ENCODE measurements around the gene SMOC2. TPM values are rescaled to one million over a fixed set of nuclear protein-coding genes. Genes with fewer than 3 reads are reported as not detected.

SMOC2 gene
- total RNA-seq, 1 experiment from 2014 or later, result 0.42 TPM

GRCh38 chr6:168497381-168497780 is 56.4 kb downstream of the SMOC2 start:
- H4K20me1 ChIP-seq (ENCODE audit: insufficient read depth), result no peaks in the 10 kb centered on the region
- intact Hi-C loops (cut with micrococcal nuclease), result no loop called here
- no peak for ATAC-seq
- no peaks in the 10 kb centered on the region for H3K79me2 ChIP-seq (ENCODE audit: insufficient read depth, low read length)
- ChIA-PET CTCF (no interaction called here), RAD21 (ENCODE audit: low non-redundant PET in 1 of 2, low total read pairs in 2 of 2, uncharacterized antibody in 2 of 2, unreplicated experiment in 2 of 2) (no interaction called here), POLR2A (no interaction called here)
- H3K4me2 ChIP-seq (ENCODE audit: low read length), result no peak overlapping the region
- H3K36me3 ChIP-seq (ENCODE audit: control insufficient read depth in 1 of 2, insufficient read depth in 2 of 2, low read length in 2 of 2), result no peaks in the 10 kb centered on the region
- DNase-seq (ENCODE audit: low read depth, low spot score), result no peak
- H3K9ac ChIP-seq (ENCODE audit: low read length), result no peak overlapping the region
- H3K27me3 ChIP-seq (ENCODE audit: insufficient read depth, low read length), result peaks cover 9% of the 10 kb centered on the region
- H2AFZ ChIP-seq (ENCODE audit: low read depth, low read length, poor library complexity, severe bottlenecking), result no peak overlapping the region
- no peak overlapping the region for H3K4me3 ChIP-seq (replicated peaks in 1 of 2; ENCODE audit: low read depth in 1 of 2, low read length in 2 of 2)
- H3K27ac ChIP-seq (ENCODE audit: low read depth, low read length), result no peak overlapping the region
- no peaks in the 10 kb centered on the region for H3K9me3 ChIP-seq (ENCODE audit: control insufficient read depth in 1 of 2, insufficient read depth in 1 of 2, low read depth in 1 of 2, low read length in 2 of 2)
- TF ChIP-seq ZNF274 (IDR thresholded peaks at IDR 0.05; ENCODE audit: low read depth, low read length), result no peak
- no peak for TF ChIP-seq POLR2A (IDR thresholded peaks at IDR 0.05; ENCODE audit: borderline replicate concordance, extremely low read depth, insufficient read depth, insufficient read length)
- no peak for TF ChIP-seq SP1 (IDR thresholded peaks at IDR 0.05; ENCODE audit: low read depth)
- no peak for TF ChIP-seq SIN3A (IDR thresholded peaks at IDR 0.05; ENCODE audit: low read depth)
- TF ChIP-seq JUND (IDR thresholded peaks at IDR 0.05), result no peak
- no peak for TF ChIP-seq FOSL1 (IDR thresholded peaks at IDR 0.05; ENCODE audit: low read depth)
- TF ChIP-seq EGR1 (IDR thresholded peaks at IDR 0.05; ENCODE audit: low read depth), result no peak
- no peak for TF ChIP-seq CBX3 (IDR thresholded peaks at IDR 0.05; ENCODE audit: low read depth)
- TF ChIP-seq, protein P1, sequence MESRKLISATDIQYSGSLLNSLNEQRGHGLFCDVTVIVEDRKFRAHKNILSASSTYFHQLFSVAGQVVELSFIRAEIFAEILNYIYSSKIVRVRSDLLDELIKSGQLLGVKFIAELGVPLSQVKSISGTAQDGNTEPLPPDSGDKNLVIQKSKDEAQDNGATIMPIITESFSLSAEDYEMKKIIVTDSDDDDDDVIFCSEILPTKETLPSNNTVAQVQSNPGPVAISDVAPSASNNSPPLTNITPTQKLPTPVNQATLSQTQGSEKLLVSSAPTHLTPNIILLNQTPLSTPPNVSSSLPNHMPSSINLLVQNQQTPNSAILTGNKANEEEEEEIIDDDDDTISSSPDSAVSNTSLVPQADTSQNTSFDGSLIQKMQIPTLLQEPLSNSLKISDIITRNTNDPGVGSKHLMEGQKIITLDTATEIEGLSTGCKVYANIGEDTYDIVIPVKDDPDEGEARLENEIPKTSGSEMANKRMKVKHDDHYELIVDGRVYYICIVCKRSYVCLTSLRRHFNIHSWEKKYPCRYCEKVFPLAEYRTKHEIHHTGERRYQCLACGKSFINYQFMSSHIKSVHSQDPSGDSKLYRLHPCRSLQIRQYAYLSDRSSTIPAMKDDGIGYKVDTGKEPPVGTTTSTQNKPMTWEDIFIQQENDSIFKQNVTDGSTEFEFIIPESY (IDR thresholded peaks at IDR 0.05; ENCODE audit: extremely low read depth, insufficient replicate concordance, low read length), result no peak
- no peak for TF ChIP-seq MAX (IDR thresholded peaks at IDR 0.05)
- TF ChIP-seq ELF1 (IDR thresholded peaks at IDR 0.05; ENCODE audit: borderline replicate concordance, low read depth), result no peak
- TF ChIP-seq EZH2phosphoT487 (IDR thresholded peaks at IDR 0.05; ENCODE audit: borderline replicate concordance), result no peak
- TF ChIP-seq CEBPB (IDR thresholded peaks at IDR 0.05; ENCODE audit: low read depth), result no peak
- TF ChIP-seq ZFX (IDR thresholded peaks at IDR 0.05), result no peak
- no peak for TF ChIP-seq POLR2AphosphoS5 (IDR thresholded peaks at IDR 0.05; ENCODE audit: low read depth, low read length)
- TF ChIP-seq EZH2 (IDR thresholded peaks at IDR 0.05), result no peak
- TF ChIP-seq TCF7L2 (IDR thresholded peaks at IDR 0.05; ENCODE audit: borderline replicate concordance, extremely low read depth, insufficient read depth, insufficient read length), result no peak
- TF ChIP-seq CTCF (IDR thresholded peaks at IDR 0.05 in 2 of 3, conservative IDR thresholded peaks at IDR 0.05 in 1 of 3; ENCODE audit: borderline replicate concordance in 1 of 3, insufficient read depth in 1 of 3, low read depth in 2 of 3, low read length in 2 of 3), result no peak
- TF ChIP-seq RAD21 (IDR thresholded peaks at IDR 0.05; ENCODE audit: low read depth), result no peak
- TF ChIP-seq, protein P2, sequence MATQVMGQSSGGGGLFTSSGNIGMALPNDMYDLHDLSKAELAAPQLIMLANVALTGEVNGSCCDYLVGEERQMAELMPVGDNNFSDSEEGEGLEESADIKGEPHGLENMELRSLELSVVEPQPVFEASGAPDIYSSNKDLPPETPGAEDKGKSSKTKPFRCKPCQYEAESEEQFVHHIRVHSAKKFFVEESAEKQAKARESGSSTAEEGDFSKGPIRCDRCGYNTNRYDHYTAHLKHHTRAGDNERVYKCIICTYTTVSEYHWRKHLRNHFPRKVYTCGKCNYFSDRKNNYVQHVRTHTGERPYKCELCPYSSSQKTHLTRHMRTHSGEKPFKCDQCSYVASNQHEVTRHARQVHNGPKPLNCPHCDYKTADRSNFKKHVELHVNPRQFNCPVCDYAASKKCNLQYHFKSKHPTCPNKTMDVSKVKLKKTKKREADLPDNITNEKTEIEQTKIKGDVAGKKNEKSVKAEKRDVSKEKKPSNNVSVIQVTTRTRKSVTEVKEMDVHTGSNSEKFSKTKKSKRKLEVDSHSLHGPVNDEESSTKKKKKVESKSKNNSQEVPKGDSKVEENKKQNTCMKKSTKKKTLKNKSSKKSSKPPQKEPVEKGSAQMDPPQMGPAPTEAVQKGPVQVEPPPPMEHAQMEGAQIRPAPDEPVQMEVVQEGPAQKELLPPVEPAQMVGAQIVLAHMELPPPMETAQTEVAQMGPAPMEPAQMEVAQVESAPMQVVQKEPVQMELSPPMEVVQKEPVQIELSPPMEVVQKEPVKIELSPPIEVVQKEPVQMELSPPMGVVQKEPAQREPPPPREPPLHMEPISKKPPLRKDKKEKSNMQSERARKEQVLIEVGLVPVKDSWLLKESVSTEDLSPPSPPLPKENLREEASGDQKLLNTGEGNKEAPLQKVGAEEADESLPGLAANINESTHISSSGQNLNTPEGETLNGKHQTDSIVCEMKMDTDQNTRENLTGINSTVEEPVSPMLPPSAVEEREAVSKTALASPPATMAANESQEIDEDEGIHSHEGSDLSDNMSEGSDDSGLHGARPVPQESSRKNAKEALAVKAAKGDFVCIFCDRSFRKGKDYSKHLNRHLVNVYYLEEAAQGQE (IDR thresholded peaks at IDR 0.05; ENCODE audit: low read depth), result no peak
- H3K4me1 ChIP-seq (ENCODE audit: control insufficient read depth in 1 of 2, insufficient read depth in 2 of 2, low read length in 2 of 2), result no peaks in the 10 kb centered on the region
- BruUV-seq (replicated peaks), result no TSS peak
- H3K9me2 ChIP-seq (ENCODE audit: insufficient read depth), result no peaks in the 10 kb centered on the region
